Panc1 (cell line): ENCODE results near the gene ZDHHC18.

Source experiments
- CTCF ChIP-seq: fragments of 450-650 bp; IDR thresholded peaks from 2 replicates; pipeline ENCODE4 v1.5.1; 2017; ENCODE audit warnings: mild to moderate bottlenecking
- POLR2AphosphoS5 ChIP-seq: IDR thresholded peaks from 2 replicates; pipeline ENCODE4 v1.6.1; 2012; ENCODE audit warnings: mild to moderate bottlenecking, low read depth, low read length, moderate library complexity
- REST ChIP-seq, 2 experiments: IDR thresholded peaks; 2 replicates each; pipeline ENCODE4 v1.6.1; 2011 to 2012; ENCODE audit warnings: low read depth in 2 of 2, control low read depth in 1 of 2, low read length in 1 of 2, mild to moderate bottlenecking in 1 of 2, moderate library complexity in 1 of 2; ENCODE audit not compliant: insufficient read depth in 1 of 2
- SIN3A ChIP-seq: IDR thresholded peaks from 2 replicates; pipeline ENCODE4 v1.6.1; 2012; ENCODE audit warnings: low read depth, mild to moderate bottlenecking, low read length, moderate library complexity, borderline replicate concordance; ENCODE audit not compliant: insufficient read depth

GRCh38 chr1:26789931-26790330 lies 36.6 kb upstream of the ZDHHC18 start:
- TF ChIP-seq REST (IDR thresholded peaks at IDR 0.05; ENCODE audit: insufficient read depth in 1 of 2, low read depth in 2 of 2, low read length in 1 of 2) (no peak), CTCF (no peak), SIN3A (no peak), POLR2AphosphoS5 (no peak)
